NCI-H1105 (cell line): ENCODE data around the gene HGF.

Source experiments
- DNase-seq: peaks from one replicate; lab custom pipeline; 2025; lab: John Stamatoyannopoulos, UW

The HGF gene

GRCh38 chr7:81682873-81683272 lies 87.0 kb downstream of the HGF start:
- no peak for DNase-seq

- no peak for DNase-seq
Measured at GRCh38 chr7:81680120-81680519, 89.7 kb downstream of the HGF start.

GRCh38 chr7:81676813-81677212 lies 93.0 kb downstream of the HGF start:
- no peak for DNase-seq

GRCh38 chr7:81676105-81676811 lies 93.6 kb downstream of the HGF start:
- DNase-seq = no peak

DNA sequence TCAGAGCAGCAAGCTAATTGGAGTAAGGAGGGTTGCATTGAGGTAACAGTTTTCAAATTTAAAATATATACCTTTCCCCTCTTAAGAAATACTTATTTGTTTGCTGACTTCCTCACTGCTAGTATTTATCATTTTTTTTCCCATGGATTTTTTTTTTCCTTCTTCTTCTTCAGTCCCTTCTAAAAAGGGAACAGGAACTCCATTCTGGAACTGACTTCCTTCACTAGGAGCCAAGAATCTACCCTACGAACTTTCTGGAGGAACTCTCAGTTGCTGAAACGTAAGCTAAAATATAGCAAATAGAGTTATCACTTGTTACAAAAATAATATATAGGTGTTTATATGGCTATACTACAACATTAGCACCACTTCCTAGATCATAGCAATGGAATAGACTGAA lies 95.4 kb downstream of the HGF start:
- no peak for DNase-seq

DNA sequence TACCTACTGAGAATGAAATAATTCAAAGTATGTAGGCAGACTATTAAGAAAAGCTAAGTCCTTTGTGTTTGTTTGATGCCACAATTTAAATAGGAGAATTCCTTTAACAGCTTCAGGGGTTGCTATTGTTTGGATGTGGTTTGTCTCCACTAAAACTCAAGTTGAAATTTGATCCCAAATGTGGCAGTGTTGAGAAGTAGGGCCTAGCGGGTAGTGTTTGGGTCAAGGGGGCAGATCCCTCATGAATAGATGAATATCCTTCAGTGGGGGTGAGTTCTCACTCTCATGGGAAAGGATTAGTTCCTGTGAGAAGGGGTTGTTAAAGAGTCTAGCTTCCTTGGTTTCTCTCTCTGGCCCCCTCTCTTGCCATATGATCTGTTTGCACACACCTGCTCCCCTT lies 97.0 kb downstream of the HGF start:
- no peak for DNase-seq

DNA sequence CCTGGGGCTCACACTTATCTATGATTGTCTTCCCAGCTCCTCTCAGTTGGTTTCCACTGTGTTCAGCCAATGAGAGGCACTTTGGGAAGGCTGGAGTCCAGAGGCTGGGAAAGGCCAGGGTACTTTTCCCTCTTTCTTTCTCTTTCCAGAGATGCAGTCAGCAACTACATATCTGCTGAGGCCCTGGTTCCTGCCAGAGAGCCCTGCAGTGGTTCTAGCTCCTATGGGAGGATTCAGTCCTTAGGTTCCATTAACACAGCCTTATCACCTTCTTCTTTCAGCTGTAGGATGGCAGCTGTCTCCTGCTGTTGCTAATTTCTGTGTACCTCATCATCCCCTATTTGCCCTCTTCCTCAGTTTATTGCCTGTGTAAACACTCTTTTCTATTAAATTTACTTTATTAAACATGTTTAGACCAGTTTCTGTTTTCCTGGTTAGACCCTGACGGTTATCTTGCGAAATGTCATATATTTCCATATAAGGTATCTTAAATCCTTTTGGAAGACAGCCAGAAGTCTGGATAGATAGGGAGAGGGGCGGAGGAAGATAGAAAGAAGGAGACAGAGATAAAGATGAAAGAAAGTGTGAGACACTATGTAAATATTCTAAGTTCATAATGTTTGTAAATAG lies 100.3 kb downstream of the HGF start:
- DNase-seq = no peak

DNA sequence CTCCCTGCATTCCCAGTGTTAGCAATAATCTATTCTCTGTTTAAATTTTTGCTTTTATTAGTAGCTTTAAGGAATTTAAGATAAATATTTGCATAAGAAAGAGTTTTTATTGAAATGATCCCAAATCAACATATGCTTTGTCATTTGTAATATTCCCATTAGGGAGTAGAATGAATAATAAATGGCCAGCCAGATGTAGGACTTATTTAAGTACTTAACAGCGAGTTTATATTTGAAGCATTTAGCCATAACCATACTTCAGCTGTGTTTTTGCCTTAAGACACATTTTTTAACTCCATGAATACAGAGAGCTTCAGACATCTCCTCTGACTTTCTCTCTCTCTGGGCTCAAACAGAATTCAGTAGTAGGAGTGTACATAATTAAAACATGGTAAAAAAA lies 103.6 kb downstream of the HGF start:
- DNase-seq = no peak

DNA sequence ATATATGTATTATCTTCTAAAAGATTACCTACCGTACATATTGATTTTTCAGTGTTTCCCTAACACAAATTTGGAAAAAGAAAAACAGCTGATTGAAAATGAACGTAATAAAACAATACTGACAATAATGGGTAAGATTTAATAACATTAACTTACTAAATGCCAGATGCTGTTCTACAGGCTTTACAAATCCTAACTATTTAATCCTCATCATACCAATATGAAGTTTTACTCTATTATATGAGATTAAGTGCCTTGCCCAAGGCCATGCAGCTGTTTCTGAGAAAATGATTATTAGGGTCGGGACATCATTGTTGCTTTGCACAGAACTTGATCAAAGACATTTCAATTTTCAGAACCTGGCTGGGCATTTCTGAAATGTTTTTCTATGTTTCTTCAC lies 104.6 kb downstream of the HGF start:
- DNase-seq = no peak

GRCh38 chr7:81664304-81664703 lies 105.5 kb downstream of the HGF start:
- no peak for DNase-seq

DNA sequence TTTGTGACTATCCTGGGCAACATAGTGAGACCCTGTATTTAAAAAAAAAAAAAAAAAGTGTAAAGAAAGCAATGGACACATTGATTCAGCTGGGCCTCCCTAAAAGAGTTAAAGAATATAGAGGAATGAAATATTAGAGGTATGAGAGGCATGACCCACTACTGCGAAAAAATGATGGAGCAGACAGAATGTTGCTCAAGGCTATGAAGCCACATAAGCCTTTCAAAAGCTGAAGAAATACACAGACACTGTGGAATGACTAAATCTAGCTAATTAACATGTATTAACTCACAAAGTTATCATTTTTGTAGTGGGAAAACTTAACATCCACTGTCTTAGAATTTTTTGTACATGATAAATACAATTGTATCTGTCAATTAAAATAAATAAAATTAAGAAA lies 107.3 kb downstream of the HGF start:
- no peak for DNase-seq

- DNase-seq = no peak
Measured at GRCh38 chr7:81659697-81660395, 110.0 kb downstream of the HGF start.

GRCh38 chr7:81657551-81657950 lies 112.3 kb downstream of the HGF start:
- DNase-seq = no peak

DNA sequence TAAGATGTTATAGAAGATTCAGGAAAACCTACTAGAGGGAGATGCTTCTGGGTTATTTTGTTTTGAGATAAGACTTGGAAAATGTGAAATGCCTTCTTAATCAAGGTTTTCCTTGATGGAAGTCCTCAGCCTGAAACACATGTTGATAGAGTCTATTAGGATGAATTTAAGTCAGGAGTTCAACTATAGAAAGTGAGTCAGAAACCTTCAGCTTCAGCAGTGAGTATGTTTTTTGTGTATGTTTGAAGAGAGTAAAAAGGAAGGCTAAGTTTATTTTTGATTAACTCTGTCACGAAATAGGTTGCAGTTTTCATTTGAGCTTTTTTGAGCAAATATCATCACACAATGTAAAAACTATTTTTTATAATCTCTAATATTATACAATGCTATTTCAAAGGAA lies 114.6 kb downstream of the HGF start:
- no peak for DNase-seq

DNA sequence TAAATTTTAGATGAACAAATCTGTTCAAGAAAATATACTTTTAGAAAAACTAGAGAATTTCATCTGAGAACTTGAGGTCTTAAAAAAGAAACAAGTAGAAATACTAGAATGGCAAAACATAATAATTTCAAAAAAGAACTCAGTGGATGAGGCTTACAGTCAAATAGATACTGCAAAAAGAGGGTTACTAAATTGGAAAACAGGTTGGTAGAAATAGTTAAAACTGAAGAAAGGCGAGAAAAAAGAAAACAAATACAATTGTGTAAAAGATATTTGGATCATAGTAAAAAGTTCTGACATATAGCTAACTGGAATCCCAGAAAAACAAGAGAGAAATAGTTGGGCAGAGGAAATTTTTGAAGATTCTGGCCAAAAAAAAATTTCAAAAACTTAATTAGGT lies 117.6 kb downstream of the HGF start:
- no peak for DNase-seq
